ENCODE data around the gene FAM120B.
"Not testable (repeated sequence)": the region's sequence is repeated elsewhere in the genome, so short reads cannot be mapped to it uniquely, and the experiment has no call there.

Gene FAM120B

GRCh38 chr6:170376386-170377043, 70.0 kb downstream of the FAM120B start:
- DNase-seq, result no peak

- DNase-seq, result no peak
Measured at GRCh38 chr6:170378502-170378901, 71.9 kb downstream of the FAM120B start.

- no peak for DNase-seq
Measured at GRCh38 chr6:170381562-170381961, 75.0 kb downstream of the FAM120B start.

- DNase-seq, result no peak
Measured at GRCh38 chr6:170383466-170384035, 77.0 kb downstream of the FAM120B start.

- no peak for DNase-seq
Measured at GRCh38 chr6:170385506-170385905, 78.9 kb downstream of the FAM120B start.

GRCh38 chr6:170388113-170388512, 81.6 kb downstream of the FAM120B start:
- DNase-seq, result no peak

- no peak for DNase-seq
Measured at GRCh38 chr6:170393033-170393432, 86.5 kb downstream of the FAM120B start.

GRCh38 chr6:170393807-170394399, 87.3 kb downstream of the FAM120B start:
- no peak for DNase-seq

- DNase-seq, result no peak
Measured at GRCh38 chr6:170394980-170395379, 88.4 kb downstream of the FAM120B start.

- not testable (repeated sequence) for DNase-seq
Measured at GRCh38 chr6:170398743-170399369, 92.3 kb downstream of the FAM120B start.

GRCh38 chr6:170399955-170400558, 93.5 kb downstream of the FAM120B start:
- DNase-seq, result not testable (repeated sequence)

GRCh38 chr6:170402318-170403040, 95.9 kb downstream of the FAM120B start:
- DNase-seq, result no peak

- DNase-seq, result peak in 2 of 56 donors; percentile 11 to 23
Measured at GRCh38 chr6:170403451-170403850, 96.9 kb downstream of the FAM120B start.

GRCh38 chr6:170404036-170404435, 97.5 kb downstream of the FAM120B start:
- peak in 48 of 56 donors; percentile 6 to 84 (median 48) for DNase-seq

GRCh38 chr6:170404697-170405096, 98.1 kb downstream of the FAM120B start:
- DNase-seq, result peak in 4 of 56 donors; percentile 10 to 18 (median 14)

- DNase-seq, result no peak
Measured at GRCh38 chr6:170405311-170405975, 98.9 kb downstream of the FAM120B start.

GRCh38 chr6:170407200-170407599, 100.6 kb downstream of the FAM120B start:
- no peak for DNase-seq

- no peak for DNase-seq
Measured at GRCh38 chr6:170407932-170408331, 101.4 kb downstream of the FAM120B start.

GRCh38 chr6:170409746-170410145, 103.2 kb downstream of the FAM120B start:
- DNase-seq, result not testable (repeated sequence)

GRCh38 chr6:170410241-170410640, 103.7 kb downstream of the FAM120B start:
- DNase-seq, result no peak

- no peak for DNase-seq
Measured at GRCh38 chr6:170415318-170415717, 108.8 kb downstream of the FAM120B start.

All from amygdala (tissue), 56 donors.